GF-D8 (cell line): Measurements from ENCODE around the gene NLGN3.

Experiments
- DNase-seq: peaks from one replicate; lab custom pipeline; 2025; lab: John Stamatoyannopoulos, UW

NLGN3 gene

DNA sequence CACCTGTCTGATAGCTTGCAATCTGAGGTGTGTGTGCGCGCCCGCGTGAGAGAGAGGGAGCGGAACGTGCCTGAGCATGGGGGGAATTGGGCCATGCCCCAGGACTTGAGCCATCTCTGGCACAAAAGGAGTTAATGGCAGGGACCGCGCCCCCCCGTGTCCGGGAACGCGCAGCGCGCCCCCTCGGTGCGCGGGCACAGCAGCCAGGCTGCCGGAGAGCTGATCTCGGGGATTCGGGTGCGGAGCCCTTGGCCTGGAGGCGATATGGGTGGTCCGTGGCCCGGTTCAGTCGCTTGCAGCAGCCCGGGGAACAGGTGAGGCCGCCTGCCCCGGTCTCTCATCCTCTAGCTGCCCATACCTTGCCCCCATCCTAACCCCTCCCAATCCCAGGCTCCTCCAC is at the start of gene NLGN3:
Gene NLGN3 (plus strand): TSS at position 191 of the 400 bp plus-strand sequence. CDS start 2,909 bp downstream, outside the sequence.
- no peak for DNase-seq

DNA sequence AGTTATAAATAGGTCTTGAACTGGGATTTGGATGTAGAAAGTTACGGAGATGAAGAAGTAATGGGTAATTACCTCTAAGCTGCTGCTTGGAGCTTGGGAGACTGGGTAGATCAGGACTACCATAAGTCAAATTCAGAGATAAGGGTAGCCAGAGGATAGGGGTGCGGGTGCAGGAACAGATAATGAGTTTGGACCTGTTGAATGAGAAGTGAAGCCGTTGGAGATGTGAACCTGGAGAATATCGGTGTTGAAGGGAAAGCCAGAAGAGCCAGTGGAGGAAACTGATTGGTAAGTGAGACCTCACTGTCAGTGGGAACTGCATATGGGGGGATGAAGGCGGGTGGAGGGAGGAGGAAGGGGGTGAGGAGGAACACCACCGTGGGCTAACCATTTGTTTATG is 49.6 kb upstream of the NLGN3 start:
- no peak for DNase-seq

DNA sequence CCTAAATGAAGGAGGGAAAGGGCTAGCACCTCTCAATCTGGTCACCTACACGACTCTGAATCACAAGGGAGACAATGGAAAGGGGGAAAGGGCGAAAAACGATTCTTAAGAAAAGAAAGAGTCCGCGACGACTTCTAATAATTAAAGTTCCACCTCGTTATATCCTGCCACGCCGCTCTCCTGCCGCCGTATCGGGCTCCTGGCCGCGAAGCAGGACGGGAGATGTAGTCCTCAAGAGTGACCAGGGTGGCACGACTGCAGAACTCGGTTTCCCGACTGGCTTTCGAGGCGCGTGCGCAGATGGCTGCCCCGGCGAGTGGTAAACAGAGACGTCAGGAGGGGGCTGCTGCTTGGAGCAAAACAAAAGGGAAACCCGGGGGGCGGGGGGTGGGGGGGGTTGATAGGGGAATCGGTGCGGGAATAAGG is 49.1 kb upstream of the NLGN3 start, which contains the start of gene FOXO4:
Gene FOXO4 (plus strand): TSS at position 297 of the 426 bp plus-strand sequence. CDS start 678 bp downstream, outside the sequence.
- peak; percentile 18 for DNase-seq

DNA sequence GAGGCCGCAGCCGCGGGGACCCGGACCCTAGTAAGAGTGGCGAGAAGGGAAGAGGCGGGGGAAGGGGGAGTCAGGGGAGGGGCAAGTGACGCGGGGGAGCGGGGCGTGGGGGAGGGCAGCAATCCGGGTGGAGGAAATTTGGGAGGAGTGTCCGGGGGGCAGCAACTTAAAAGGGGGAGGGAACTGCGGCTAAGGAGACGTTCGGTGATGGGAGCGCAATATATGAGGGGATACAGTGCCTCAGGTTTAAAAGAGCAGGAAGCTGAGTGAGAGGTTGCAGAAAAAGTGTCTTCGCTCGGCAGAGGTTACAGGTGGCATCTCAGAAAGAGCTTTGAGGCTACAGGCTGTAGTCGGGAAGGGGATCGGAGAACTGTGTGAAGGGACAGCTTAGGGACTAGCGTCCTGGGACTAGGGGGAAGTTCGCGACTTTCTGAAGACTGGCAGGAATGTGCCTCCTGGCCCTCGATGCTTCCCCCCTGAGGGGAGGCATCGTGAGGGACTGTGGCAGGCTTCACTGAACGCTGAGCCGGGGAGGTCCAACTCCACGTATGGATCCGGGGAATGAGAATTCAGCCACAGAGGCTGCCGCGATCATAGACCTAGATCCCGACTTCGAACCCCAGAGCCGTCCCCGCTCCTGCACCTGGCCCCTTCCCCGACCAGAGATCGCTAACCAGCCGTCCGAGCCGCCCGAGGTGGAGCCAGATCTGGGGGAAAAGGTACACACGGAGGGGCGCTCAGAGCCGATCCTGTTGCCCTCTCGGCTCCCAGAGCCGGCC is 48.5 kb upstream of the NLGN3 start:
- no peak for DNase-seq

DNA sequence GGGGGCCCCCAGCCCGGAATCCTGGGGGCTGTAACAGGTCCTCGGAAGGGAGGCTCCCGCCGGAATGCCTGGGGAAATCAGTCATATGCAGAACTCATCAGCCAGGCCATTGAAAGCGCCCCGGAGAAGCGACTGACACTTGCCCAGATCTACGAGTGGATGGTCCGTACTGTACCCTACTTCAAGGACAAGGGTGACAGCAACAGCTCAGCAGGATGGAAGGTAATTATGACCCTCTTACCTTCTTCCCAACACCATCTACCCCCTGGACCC is 47.9 kb upstream of the NLGN3 start:
- no peak for DNase-seq

DNA sequence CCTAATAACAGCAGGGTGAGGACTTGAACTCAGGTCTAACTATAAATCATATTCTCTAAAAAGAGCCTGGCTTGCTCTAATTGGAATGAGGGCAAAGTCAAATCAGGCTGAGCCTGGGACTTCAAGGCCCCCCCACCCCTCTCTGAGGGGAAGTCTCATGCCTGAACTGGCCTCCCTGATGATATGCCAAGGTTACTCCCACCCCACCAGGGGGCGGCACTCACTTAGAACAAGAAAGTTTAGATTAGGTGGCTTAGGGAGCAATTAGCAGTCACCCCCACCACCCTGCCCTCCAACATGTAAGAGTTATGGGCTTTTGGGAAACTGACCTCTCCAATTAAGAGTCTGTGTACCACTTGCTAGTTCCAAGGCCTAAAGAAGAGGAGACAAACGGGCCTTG is 46.3 kb upstream of the NLGN3 start:
- peak; percentile 32 for DNase-seq

DNA sequence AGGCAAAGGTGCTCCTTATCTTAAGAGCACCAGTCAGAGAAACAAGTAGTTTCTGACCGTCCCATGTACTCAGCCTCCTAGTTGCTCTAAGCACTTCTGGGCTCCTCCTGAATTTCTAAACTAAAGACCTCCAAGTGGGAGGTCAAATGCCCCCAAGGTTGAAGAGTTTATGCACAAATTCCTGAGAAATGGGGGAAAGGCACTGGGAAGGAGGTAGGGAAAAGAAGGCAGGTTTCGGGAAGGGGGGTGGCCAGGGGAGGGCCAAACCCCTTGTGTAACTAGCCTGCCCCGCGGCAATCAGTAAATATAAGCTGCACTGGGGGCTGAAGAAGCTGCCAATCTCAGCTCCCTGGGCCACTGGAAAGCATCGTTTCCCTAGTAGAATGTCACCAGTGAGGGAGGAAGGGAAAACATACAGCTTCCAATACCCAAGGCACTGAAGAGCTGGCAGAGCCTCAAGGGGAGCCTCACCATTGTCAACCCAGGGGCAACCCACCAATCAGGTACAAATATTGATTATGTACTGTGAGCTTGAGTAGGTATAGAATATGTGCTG is 45.6 kb upstream of the NLGN3 start:
- no peak for DNase-seq

DNA sequence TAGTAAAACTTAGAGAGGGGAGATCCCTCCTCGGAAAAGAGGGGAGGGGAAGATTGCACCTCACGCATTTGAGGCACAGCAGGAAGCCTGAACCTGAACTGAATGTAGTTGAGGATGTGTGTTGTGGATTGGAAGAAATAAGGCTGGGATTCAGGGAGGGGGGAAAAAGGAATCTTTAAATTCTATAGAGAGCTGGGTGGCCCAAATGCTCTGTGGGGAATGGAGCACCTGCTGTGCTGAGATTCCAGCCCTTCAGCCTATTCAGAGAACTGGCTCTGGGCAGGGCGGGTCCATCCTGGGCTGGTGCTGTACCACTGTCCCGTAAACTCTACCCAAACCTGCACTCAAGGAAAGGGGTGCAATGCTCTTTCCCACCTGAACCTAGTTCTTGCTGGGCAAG is 44.9 kb upstream of the NLGN3 start:
- no peak for DNase-seq

DNA sequence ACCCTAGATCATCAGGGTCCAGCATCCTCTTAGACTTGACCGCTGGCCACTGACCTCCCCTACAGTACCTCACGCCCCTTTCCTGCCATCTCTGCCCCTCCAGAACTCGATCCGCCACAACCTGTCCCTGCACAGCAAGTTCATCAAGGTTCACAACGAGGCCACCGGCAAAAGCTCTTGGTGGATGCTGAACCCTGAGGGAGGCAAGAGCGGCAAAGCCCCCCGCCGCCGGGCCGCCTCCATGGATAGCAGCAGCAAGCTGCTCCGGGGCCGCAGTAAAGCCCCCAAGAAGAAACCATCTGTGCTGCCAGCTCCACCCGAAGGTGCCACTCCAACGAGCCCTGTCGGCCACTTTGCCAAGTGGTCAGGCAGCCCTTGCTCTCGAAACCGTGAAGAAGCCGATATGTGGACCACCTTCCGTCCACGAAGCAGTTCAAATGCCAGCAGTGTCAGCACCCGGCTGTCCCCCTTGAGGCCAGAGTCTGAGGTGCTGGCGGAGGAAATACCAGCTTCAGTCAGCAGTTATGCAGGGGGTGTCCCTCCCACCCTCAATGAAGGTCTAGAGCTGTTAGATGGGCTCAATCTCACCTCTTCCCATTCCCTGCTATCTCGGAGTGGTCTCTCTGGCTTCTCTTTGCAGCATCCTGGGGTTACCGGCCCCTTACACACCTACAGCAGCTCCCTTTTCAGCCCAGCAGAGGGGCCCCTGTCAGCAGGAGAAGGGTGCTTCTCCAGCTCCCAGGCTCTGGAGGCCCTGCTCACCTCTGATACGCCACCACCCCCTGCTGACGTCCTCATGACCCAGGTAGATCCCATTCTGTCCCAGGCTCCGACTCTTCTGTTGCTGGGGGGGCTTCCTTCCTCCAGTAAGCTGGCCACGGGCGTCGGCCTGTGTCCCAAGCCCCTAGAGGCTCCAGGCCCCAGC is 43.8 kb upstream of the NLGN3 start:
- DNase-seq = no peak

DNA sequence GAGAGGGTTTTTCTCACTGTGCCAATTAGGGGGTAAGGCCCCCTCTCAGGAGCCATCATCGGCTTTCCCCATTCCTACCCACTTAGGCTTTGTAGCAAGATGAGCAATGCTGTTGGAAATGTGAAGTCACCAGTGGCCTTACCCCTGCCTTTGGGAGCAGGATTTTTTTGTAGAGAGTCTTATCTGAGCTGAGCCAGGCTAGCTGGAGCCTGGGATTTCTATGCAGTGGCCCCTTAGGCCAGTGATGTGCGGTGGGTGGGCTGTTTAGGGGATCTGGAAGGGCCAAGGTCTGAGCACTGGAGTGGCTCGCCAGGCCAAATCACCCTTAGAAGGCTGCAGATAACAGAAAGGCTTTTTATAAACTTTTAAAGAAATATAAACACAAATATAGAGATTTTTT is 42.3 kb upstream of the NLGN3 start:
- DNase-seq = no peak

DNA sequence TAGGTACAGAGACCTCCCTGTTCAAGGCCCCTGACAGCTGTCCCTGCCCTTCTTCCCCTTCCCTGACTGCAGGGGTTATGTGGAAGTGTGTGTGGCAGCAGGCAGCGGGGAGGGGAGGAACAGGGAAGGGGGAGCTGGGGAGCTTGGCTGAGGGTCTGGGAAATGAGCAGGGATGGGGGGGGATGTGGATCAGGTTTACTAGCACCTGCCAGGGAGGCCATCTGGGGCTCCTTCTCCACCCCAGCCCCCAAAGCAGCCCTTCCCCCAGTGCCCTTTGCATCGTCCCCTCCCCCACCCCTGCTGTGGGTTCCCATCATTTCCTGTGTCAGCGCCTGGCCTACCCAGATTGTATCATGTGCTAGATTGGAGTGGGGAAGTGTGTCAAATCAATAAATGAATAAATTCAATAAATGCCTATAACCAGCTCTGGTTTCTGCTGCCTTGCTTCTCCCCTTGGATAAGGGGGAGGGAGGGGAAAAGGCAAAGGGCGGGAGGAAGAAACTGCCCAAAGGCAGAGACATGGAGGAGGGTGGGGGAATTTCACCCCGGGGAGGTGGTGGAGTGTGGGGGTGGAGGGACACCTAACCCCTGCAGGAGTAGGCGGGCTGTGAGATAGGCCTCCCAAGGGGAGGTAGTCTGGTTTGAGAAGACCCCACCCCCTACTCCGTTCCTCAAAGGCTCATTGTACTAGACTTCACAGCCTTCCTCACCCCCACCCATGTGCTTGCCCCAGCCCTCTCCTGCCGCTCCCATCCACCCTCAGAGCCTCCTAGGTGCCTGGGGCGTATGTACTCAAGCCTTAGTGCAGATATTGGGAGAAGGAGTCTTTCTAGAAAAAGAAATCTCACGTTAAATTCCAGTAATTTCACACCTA is 41.3 kb upstream of the NLGN3 start:
- DNase-seq = peak; percentile 72

DNA sequence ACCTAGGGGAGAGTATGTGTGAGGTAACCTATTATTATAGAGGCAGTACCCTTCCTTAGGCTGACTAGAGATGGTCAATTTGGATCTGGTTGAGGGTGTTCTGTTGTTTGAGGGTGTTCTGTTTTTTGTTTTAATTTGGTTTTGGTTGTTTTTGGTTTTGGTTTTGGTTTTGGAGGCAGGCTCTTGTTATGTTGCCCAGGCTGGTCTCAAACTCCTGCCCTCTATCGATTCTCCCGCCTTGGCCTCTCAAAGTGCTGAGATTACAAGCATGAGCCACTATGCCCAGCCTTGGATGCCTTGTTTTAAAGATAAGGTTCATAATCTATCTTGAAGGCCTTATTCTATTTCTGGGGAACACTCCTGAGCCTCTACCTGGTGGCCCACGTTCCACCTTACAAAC is 39.0 kb upstream of the NLGN3 start:
- no peak for DNase-seq

DNA sequence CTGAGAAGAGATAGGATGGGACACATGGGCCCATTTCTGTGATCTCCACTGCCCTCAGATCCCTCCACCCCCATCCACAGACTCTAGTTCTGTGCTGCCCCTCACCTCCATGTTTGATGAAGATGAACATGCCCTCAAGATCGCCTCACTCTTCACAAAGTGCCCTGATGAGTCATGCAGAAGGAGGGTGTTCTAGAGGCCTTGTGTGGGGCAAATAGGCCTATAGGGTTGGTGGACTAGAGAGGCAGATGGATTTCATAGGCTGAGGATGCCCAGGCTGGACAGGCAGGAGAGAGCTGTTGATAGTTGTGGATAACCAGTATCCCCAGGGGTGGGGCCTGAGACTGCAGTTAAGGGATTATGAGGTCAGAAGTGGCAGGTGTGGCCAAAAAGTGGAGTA is 38.2 kb upstream of the NLGN3 start, which contains the start of gene CXorf65:
Gene CXorf65 (minus strand): TSS at position 314 of the 400 bp plus-strand sequence. CDS start 184 bp downstream, at position 130.
- no peak for DNase-seq

DNA sequence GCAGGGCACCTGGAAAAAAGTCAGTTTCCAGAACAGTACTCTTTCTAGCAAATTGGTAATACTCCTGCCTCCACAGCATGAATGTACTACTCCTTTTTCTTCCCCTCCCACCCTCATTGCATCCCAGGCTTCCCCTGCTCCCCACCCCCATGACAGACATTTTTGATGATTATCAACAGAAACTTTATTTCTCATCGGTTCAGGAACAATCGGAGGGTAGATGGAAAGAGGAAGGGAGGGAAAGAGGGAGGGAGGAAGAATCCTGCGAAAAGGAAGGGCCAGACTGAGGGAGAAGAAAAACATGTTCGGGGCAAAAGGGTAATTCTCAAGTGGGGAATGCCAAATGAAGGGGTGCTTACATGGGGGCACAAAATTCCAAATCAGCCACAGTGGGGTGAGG is 37.4 kb upstream of the NLGN3 start:
- DNase-seq = no peak

DNA sequence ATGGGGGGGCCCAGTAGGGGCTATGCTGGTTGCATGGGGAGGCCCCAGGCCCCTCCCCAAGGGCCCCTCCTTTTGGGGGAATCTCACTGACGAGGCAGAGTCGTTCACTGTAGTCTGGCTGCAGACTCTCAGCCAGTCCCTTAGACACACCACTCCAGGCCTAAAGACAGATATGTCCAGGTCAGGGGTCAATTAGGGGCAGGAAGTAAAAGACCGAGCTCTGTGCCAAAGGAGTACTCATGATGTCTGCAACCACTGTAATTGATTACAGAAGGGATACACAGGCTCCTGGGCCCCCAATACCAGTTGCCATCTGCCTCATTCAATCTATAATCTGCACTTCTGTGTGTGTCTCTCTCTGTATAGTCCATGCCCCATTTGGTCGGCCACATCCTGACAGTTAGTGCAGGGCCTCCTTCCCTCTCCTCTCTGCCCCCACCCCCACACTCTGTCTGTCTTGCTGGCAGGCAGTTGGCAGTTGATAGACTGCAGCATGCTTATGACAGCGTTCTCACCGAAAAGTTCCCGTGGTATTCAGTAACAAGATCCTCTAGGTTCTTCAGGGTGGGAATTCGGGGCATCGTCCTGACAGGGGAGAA is 36.8 kb upstream of the NLGN3 start:
- peak; percentile 47 for DNase-seq

DNA sequence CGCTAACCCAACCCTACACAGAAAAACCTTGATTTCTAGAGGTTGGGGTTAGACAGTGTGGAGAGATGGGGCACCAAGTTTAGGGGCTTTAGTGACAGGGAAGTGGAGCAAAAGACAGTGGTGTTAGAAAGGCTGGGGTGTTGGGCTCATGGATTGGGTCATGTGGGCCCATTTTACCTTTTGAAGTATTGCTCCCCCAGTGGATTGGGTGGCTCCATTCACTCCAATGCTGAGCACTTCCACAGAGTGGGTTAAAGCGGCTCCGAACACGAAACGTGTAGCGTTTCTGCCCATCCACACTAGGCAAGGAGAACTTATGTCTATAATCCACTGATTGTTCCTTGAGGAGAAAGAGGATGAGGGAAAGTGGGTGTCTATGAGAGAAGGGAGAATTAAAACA is 35.6 kb upstream of the NLGN3 start:
- DNase-seq = no peak

DNA sequence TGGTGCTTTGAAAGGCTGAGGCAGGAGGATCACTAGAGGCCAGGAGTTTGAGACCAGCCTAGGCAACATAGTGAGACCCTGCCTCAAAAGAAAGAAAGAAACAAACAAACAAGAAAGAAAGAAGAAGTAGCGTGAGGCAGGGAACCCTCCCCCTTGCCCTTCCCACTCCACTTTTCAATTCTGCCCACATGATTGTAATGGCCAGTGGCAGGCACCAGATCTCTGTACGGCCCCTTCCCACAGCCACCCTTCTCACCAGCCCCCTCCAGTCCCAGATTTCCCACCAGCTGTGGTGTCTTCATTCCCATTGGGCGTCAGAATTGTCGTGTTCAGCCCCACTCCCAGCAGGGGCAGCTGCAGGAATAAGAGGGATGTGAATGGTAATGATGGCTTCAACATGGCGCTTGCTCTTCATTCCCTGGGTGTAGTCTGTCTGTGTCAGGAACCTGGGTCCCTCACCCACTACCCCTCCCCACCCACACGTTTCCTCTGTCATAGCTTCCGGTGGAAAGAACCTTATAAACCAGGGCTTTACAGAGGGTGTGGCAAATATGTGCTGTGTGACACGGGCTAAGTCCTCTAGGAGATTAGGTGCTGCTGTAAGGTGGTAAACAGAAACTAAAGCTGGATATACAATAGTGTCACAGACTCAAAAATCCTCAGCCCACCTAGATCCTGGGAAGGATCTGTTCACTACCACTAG is 33.3 kb upstream of the NLGN3 start, which contains the start of gene IL2RG:
Gene IL2RG (minus strand): TSS at position 437 of the 703 bp plus-strand sequence. CDS start 38 bp downstream, at position 399.
- DNase-seq = peak; percentile 59

DNA sequence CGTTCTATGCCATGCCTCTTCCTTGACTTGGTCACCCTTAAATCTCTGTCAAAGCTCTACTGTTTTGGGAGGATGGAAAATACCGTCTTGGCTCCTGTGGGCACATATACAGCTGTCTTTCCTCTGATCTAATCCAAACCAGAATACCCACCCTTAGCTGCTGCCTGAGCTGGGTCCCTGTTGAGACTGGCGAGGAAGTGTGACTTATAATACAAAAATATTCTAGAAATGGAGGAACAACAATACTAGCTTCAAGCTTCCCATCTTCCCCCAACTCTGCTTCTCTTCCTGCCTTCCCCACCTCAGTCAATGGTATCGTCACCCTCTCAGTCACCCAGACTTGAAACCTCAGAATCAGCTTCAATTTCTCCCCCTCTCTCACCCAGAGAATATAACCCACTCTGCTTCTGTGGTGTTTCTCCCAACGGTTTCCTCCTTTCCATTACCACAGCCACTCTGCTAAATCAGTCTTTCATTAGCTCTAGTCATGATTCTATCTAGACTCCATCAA is 32.7 kb upstream of the NLGN3 start:
- DNase-seq = peak; percentile 26

DNA sequence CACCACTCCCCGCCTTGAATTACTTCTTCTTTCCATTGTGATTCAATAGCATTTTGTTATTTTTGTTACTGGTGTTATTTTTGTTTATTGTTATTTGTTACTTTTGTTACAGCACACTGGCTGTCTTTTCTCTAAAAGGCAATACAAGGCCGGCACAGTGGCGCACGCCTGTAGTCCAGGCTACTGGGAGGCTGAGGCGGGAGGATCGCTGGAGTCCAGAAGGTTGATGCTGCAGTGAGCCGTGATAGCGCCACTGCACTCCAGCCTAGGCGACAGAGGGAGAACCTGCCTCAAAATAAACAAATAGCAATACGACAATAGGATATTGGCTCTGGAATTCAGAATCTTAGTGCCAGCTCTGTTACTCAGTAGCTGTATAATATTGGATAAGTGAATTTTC is 27.3 kb upstream of the NLGN3 start:
- DNase-seq = no peak
